ENCODE results near the gene PHTF1. TPM values are rescaled to one million over a fixed set of nuclear protein-coding genes. Genes with fewer than 3 reads are reported as not detected.

Gene PHTF1
- total RNA-seq, 1 experiment from 2014 or later: 8.4 TPM

DNA sequence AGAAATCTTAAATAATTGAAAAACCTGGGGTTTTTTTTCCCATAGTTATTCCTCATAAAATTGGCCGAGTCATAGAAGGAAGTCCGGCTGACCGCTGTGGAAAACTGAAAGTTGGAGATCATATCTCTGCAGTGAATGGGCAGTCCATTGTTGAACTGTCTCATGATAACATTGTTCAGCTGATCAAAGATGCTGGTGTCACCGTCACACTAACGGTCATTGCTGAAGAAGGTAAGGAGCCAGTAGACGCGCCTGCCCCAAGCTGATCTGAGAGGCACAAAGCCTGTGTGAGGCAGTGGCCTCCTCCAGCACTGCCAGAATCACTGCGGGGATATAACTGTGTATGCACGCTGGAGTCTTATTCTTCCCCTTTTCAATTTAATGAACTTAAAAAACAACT is 100.3 kb downstream of the PHTF1 start:
- CTCF ChIA-PET: interaction anchor here (1.0 kb wide), 1 partner anchor 19 kb away, joined by 4 read pairs; no protein-coding TSS in a partner anchor
- H3K27ac Mint-ChIP-seq (ENCODE audit: low read depth, unreplicated experiment): no peak overlapping the region
- no TSS peak for BruUV-seq (replicated peaks)
- no peak overlapping the region for H3K4me3 Mint-ChIP-seq (ENCODE audit: unreplicated experiment)
- TF ChIP-seq, protein P1, sequence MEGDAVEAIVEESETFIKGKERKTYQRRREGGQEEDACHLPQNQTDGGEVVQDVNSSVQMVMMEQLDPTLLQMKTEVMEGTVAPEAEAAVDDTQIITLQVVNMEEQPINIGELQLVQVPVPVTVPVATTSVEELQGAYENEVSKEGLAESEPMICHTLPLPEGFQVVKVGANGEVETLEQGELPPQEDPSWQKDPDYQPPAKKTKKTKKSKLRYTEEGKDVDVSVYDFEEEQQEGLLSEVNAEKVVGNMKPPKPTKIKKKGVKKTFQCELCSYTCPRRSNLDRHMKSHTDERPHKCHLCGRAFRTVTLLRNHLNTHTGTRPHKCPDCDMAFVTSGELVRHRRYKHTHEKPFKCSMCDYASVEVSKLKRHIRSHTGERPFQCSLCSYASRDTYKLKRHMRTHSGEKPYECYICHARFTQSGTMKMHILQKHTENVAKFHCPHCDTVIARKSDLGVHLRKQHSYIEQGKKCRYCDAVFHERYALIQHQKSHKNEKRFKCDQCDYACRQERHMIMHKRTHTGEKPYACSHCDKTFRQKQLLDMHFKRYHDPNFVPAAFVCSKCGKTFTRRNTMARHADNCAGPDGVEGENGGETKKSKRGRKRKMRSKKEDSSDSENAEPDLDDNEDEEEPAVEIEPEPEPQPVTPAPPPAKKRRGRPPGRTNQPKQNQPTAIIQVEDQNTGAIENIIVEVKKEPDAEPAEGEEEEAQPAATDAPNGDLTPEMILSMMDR (IDR thresholded peaks at IDR 0.05; ENCODE audit: unreplicated experiment): no peak
- DNase-seq (ENCODE audit: unreplicated experiment): no peak
- intact Hi-C loops (cut with micrococcal nuclease): no loop called here
- peaks cover 8% of the 10 kb centered on the region for H3K36me3 Mint-ChIP-seq (ENCODE audit: insufficient read depth, unreplicated experiment)
- POLR2A ChIA-PET: interaction anchor here (0.7 kb wide), 1 partner anchor 984 kb away, joined by 4 read pairs; no protein-coding TSS in a partner anchor
- H3K9me3 Mint-ChIP-seq (ENCODE audit: unreplicated experiment): no peaks in the 10 kb centered on the region
- H3K4me1 Mint-ChIP-seq (ENCODE audit: insufficient read depth, unreplicated experiment): peaks cover 24% of the 10 kb centered on the region
- H3K27me3 Mint-ChIP-seq (ENCODE audit: insufficient read depth, unreplicated experiment): no peaks in the 10 kb centered on the region

DNA sequence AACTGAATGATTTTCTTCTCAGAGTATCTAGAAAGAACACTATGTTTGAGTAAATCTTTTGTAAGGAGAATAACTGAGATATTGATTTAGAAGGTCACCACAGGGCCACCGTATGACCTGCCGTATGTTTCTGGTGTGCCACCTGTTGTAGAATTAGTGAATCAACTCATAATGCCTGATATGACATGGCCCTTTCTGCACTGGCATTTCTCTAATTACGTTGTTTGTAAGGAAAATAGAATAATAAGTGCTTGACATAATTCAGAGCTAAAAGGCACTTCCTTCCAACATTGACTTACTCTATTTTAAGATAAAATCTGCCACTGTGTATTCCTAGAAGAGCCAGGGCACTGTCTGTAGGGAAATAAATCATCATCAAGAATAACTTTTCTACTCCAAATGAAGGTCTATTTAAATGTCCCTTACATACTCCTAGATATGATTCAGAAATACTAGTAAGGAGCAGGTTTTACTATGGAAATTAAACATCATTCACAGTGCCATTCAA is 101.7 kb downstream of the PHTF1 start:
- no peaks in the 10 kb centered on the region for H3K27me3 Mint-ChIP-seq (ENCODE audit: insufficient read depth, unreplicated experiment)
- TF ChIP-seq, protein P1 (IDR thresholded peaks at IDR 0.05; ENCODE audit: unreplicated experiment): no peak
- H3K9me3 Mint-ChIP-seq (ENCODE audit: unreplicated experiment): no peaks in the 10 kb centered on the region
- intact Hi-C loops (cut with micrococcal nuclease): no loop called here
- BruUV-seq (replicated peaks): no TSS peak
- H3K4me1 Mint-ChIP-seq (ENCODE audit: insufficient read depth, unreplicated experiment): peaks cover 19% of the 10 kb centered on the region
- POLR2A ChIA-PET: interaction anchor here (1.0 kb wide), 1 partner anchor 202 kb away, joined by 4 read pairs; no protein-coding TSS in a partner anchor
- CTCF ChIA-PET: interaction anchor here (1.0 kb wide), 1 partner anchor 9 kb away, joined by 3 read pairs; no protein-coding TSS in a partner anchor
- H3K36me3 Mint-ChIP-seq (ENCODE audit: insufficient read depth, unreplicated experiment): peaks cover 8% of the 10 kb centered on the region
- DNase-seq (ENCODE audit: unreplicated experiment): no peak
- no peak overlapping the region for H3K4me3 Mint-ChIP-seq (ENCODE audit: unreplicated experiment)
- H3K27ac Mint-ChIP-seq (ENCODE audit: low read depth, unreplicated experiment): no peak overlapping the region

DNA sequence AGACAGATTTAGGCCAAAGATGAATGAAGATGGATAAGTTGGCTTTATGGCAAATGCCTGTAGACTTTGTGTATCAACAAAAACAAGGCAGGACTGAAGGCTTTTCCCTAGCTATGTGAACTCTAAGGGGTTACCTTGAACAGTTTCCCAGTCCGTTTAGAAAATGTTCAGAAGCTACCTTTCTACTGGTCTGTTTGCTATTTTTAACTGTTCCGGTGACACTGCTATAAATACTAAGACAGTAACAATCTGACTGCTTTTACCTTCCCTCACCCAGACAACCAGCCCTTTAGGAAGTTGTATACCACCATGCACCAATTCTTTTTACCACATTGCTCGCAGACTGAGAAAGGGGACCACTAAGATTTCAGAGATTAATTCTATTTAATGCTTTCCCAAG is 102.2 kb downstream of the PHTF1 start:
- Mint-ChIP-seq H3K4me1 (ENCODE audit: insufficient read depth, unreplicated experiment) (peaks cover 16% of the 10 kb centered on the region), H3K27me3 (ENCODE audit: insufficient read depth, unreplicated experiment) (no peaks in the 10 kb centered on the region), H3K4me3 (ENCODE audit: unreplicated experiment) (no peak overlapping the region), H3K27ac (ENCODE audit: low read depth, unreplicated experiment) (no peak overlapping the region), H3K36me3 (ENCODE audit: insufficient read depth, unreplicated experiment) (peaks cover 8% of the 10 kb centered on the region), H3K9me3 (ENCODE audit: unreplicated experiment) (no peaks in the 10 kb centered on the region)
- BruUV-seq (replicated peaks): no TSS peak
- ChIA-PET POLR2A (no interaction called here), CTCF (no interaction called here)
- no peak for DNase-seq (ENCODE audit: unreplicated experiment)
- intact Hi-C loops (cut with micrococcal nuclease): no loop called here
- TF ChIP-seq, protein P1 (IDR thresholded peaks at IDR 0.05; ENCODE audit: unreplicated experiment): no peak

DNA sequence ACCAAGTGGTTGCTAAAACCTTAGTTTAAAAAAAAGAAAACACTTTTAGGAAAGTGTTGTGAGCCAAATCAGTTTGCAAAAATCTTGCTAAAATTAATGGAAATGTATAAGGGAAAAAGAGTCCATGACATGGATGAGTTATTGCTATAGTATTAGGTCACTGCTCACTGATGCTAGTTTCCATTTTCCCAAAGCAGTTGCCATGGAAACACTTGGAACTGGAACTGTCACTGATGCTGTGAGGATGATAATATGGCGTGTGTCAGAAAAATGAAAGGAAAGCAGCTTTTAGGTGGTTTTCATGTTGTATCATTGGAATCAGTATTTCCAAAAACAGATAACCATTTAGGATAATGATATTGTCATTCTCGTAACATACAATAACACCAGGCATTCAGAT is 104.4 kb downstream of the PHTF1 start:
- TF ChIP-seq, protein P1 (IDR thresholded peaks at IDR 0.05; ENCODE audit: unreplicated experiment): no peak
- intact Hi-C loops (cut with micrococcal nuclease): no loop called here
- Mint-ChIP-seq H3K4me3 (ENCODE audit: unreplicated experiment) (no peak overlapping the region), H3K27me3 (ENCODE audit: insufficient read depth, unreplicated experiment) (no peaks in the 10 kb centered on the region), H3K4me1 (ENCODE audit: insufficient read depth, unreplicated experiment) (peaks cover 6% of the 10 kb centered on the region), H3K36me3 (ENCODE audit: insufficient read depth, unreplicated experiment) (peaks cover 2% of the 10 kb centered on the region), H3K27ac (ENCODE audit: low read depth, unreplicated experiment) (no peak overlapping the region), H3K9me3 (ENCODE audit: unreplicated experiment) (no peaks in the 10 kb centered on the region)
- POLR2A ChIA-PET: interaction anchor here (0.6 to 1.4 kb wide), 2 partner anchors 14 to 31 kb away, joined by 3 to 4 read pairs; no protein-coding TSS in a partner anchor
- CTCF ChIA-PET: interaction anchor here (0.7 to 1.8 kb wide), 2 partner anchors 513 to 514 kb away, joined by 3 to 5 read pairs; no protein-coding TSS in a partner anchor
- BruUV-seq (replicated peaks): no TSS peak
- DNase-seq (ENCODE audit: unreplicated experiment): no peak
